MM.1S (cell line): Measurements from ENCODE around the gene GPRC5C.

ENCODE experiments used
- EZH2 ChIP-seq: fragments of 300-600 bp; sonication (generic); optimal IDR thresholded peaks from 2 replicates; pipeline ENCODE3; 2017; ENCODE audit warnings: low read depth, mild to moderate bottlenecking, antibody characterized with exemption, low read length, mixed read lengths
- EZH2phosphoT487 ChIP-seq: fragments of 300-600 bp; sonication (generic); IDR thresholded peaks from 2 replicates; pipeline ENCODE4 v1.6.1; 2018; ENCODE audit warnings: antibody characterized with exemption, low read length
- TF ChIP-seq, protein P1 (sequence below): fragments of 300-600 bp; sonication (generic); IDR thresholded peaks from 2 replicates; pipeline ENCODE4 v1.5.1; 2016; ENCODE audit warnings: antibody characterized with exemption, low read length, mixed read lengths

DNA sequence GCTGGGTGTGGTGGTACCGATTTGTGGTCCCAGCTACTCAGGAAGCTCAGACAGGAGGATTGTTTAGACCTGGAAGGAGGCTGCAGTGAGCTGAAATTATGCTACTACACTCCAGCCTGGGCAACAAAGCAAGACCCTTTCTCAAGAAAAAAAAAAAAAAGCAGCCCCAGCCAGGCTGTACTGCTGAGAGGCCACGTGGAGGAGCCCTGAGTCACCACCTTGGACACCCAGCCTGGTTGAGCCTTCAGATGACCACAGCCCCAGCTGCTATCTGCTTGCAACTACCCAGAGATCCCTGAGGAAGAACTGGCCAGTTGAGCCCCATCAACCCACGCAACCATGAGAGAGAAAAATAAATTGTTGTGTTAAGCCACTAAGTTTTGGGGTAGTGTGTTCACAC lies 23.6 kb upstream of the GPRC5C start:
- no peak for TF ChIP-seq EZH2phosphoT487
- TF ChIP-seq, protein P1, sequence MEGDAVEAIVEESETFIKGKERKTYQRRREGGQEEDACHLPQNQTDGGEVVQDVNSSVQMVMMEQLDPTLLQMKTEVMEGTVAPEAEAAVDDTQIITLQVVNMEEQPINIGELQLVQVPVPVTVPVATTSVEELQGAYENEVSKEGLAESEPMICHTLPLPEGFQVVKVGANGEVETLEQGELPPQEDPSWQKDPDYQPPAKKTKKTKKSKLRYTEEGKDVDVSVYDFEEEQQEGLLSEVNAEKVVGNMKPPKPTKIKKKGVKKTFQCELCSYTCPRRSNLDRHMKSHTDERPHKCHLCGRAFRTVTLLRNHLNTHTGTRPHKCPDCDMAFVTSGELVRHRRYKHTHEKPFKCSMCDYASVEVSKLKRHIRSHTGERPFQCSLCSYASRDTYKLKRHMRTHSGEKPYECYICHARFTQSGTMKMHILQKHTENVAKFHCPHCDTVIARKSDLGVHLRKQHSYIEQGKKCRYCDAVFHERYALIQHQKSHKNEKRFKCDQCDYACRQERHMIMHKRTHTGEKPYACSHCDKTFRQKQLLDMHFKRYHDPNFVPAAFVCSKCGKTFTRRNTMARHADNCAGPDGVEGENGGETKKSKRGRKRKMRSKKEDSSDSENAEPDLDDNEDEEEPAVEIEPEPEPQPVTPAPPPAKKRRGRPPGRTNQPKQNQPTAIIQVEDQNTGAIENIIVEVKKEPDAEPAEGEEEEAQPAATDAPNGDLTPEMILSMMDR = no peak
- TF ChIP-seq EZH2 = no peak
